T-helper 1 cell (primary cell): ENCODE data around the gene TTC24.
"Not testable (repeated sequence)": the region's sequence is repeated elsewhere in the genome, so short reads cannot be mapped to it uniquely, and the experiment has no call there.

Experiments used
- DNase-seq, 5 donors: peaks; one replicate each; pipeline ENCODE4 v3.0.0-alpha.2; 2012 to 2020
- total RNA-seq, 4 donors: gene quantifications; one replicate each; lab custom pipeline; 2026; lab: John Stamatoyannopoulos, UW

TTC24 gene
- total RNA-seq = 0.76 to 2.9 (median 1.7) reads per million in 4 donors

- DNase-seq = no peak
Observed at GRCh38 chr1:156579472-156579871, at the start of gene TTC24. Gene TTC24 (plus strand): TSS chr1:156579723. CDS start chr1:156581365, 1,642 bp downstream.

- DNase-seq = no peak
Observed at GRCh38 chr1:156530006-156530405, 49.5 kb upstream of the TTC24 start.

- no peak for DNase-seq
Observed at GRCh38 chr1:156532374-156532773, 47.1 kb upstream of the TTC24 start.

- no peak for DNase-seq
Observed at GRCh38 chr1:156533568-156534220, 45.8 kb upstream of the TTC24 start.

- no peak for DNase-seq
Observed at GRCh38 chr1:156534424-156535060, 45.0 kb upstream of the TTC24 start.

GRCh38 chr1:156537027-156537426, 42.5 kb upstream of the TTC24 start:
- DNase-seq = no peak

GRCh38 chr1:156538711-156539440, 40.6 kb upstream of the TTC24 start:
- DNase-seq = no peak

GRCh38 chr1:156539818-156540355, 39.6 kb upstream of the TTC24 start:
- DNase-seq = no peak

GRCh38 chr1:156540955-156541354, 38.6 kb upstream of the TTC24 start:
- no peak for DNase-seq

GRCh38 chr1:156543066-156543465, 36.5 kb upstream of the TTC24 start:
- DNase-seq = no peak

GRCh38 chr1:156544592-156545102, 34.9 kb upstream of the TTC24 start:
- DNase-seq = no peak

GRCh38 chr1:156546267-156546666, 33.3 kb upstream of the TTC24 start:
- no peak for DNase-seq

- no peak for DNase-seq
Observed at GRCh38 chr1:156547434-156547833, 32.1 kb upstream of the TTC24 start.

GRCh38 chr1:156547982-156548381, 31.5 kb upstream of the TTC24 start:
- DNase-seq = no peak

GRCh38 chr1:156549390-156549789, 30.1 kb upstream of the TTC24 start:
- no peak for DNase-seq

GRCh38 chr1:156549831-156550230, 29.7 kb upstream of the TTC24 start:
- no peak for DNase-seq

- DNase-seq = no peak
Observed at GRCh38 chr1:156550346-156550745, 29.2 kb upstream of the TTC24 start.

- DNase-seq = no peak
Observed at GRCh38 chr1:156551066-156551643, 28.4 kb upstream of the TTC24 start.

GRCh38 chr1:156551869-156552268, 27.7 kb upstream of the TTC24 start:
- DNase-seq = no peak

GRCh38 chr1:156552518-156552917, 27.0 kb upstream of the TTC24 start:
- no peak for DNase-seq

- DNase-seq = not testable (repeated sequence)
Observed at GRCh38 chr1:156552937-156553336, 26.6 kb upstream of the TTC24 start.

GRCh38 chr1:156553860-156554485, 25.6 kb upstream of the TTC24 start:
- DNase-seq = no peak
